NCI-H128 (cell line): ENCODE measurements around the gene NFKBIB.

ENCODE experiments used
- DNase-seq: peaks from one replicate; lab custom pipeline; 2025; ENCODE audit not compliant: unreplicated experiment; lab: John Stamatoyannopoulos, UW

Gene NFKBIB

GRCh38 chr19:38952395-38953165 is 52.8 kb downstream of the NFKBIB start:
- no peak for DNase-seq

- DNase-seq, result no peak
Observed at GRCh38 chr19:38953677-38954076, 53.9 kb downstream of the NFKBIB start.

- DNase-seq, result no peak
Observed at GRCh38 chr19:38956264-38956663, 56.5 kb downstream of the NFKBIB start.

GRCh38 chr19:38958301-38958700 is 58.5 kb downstream of the NFKBIB start:
- no peak for DNase-seq
